H1 (cell line): ENCODE measurements around the gene MYRF. TPM values are rescaled to one million over a fixed set of nuclear protein-coding genes. Genes with fewer than 3 reads are reported as not detected.

Experiments
- CTCF ChIA-PET: fragments of 300-600 bp; sonication (Branson Sonifier 250); formaldehyde crosslinking; loops from one replicate; lab custom pipeline; 2021; ENCODE audit not compliant: partially characterized antibody; lab: Charles Lee
- POLR2A ChIA-PET: fragments of 300-600 bp; sonication (Branson Sonifier 250); formaldehyde crosslinking; loops from one replicate; lab custom pipeline; 2021; ENCODE audit warnings: inconsistent platforms; ENCODE audit not compliant: partially characterized antibody; lab: Charles Lee
- DNase-seq, 2 experiments: peaks; one replicate each; pipeline versions ENCODE4 v3.0.0 to v3.0.0-alpha.2; 2010 to 2022; ENCODE audit warnings: low spot score in 2 of 2, low read depth in 1 of 2, mixed read lengths in 1 of 2
- FAIRE-seq: peaks from 2 replicates; lab custom pipeline; 2011; peaks lifted over from hg19 to GRCh38; lab: Jason Lieb, UNC
- H2AFZ ChIP-seq: 2 replicates; pipeline ENCODE4 v1.8.1; 2012; ENCODE audit warnings: low read length, inconsistent platforms
- H2AK5ac ChIP-seq: 2 replicates; pipeline ENCODE4 v1.6.1; 2013; ENCODE audit warnings: low read depth, low read length
- H2BK120ac ChIP-seq: replicated peaks from 2 replicates; pipeline ENCODE3; 2013; ENCODE audit warnings: low read depth, low read length, inconsistent platforms
- H2BK12ac ChIP-seq: 2 replicates; pipeline ENCODE4 v1.6.1; 2013; ENCODE audit warnings: low read depth, low read length
- H2BK15ac ChIP-seq: 2 replicates; pipeline ENCODE4 v1.6.1; 2013; ENCODE audit warnings: low read length
- H2BK20ac ChIP-seq: 2 replicates; pipeline ENCODE4 v1.6.1; 2013; ENCODE audit warnings: low read length
- H2BK5ac ChIP-seq: 2 replicates; pipeline ENCODE4 v1.6.1; 2013; ENCODE audit warnings: low read depth, low read length
- H3K14ac ChIP-seq: 2 replicates; pipeline ENCODE4 v1.6.1; 2013; ENCODE audit warnings: inconsistent platforms; ENCODE audit not compliant: insufficient read length
- H3K18ac ChIP-seq: 2 replicates; pipeline ENCODE4 v1.6.1; 2013; ENCODE audit warnings: low read length; ENCODE audit errors: extremely low read depth
- H3K23ac ChIP-seq: 2 replicates; pipeline ENCODE4 v1.6.1; 2013; ENCODE audit warnings: inconsistent platforms; ENCODE audit not compliant: insufficient read length
- H3K23me2 ChIP-seq: 2 replicates; pipeline ENCODE4 v1.6.1; 2013; ENCODE audit warnings: low read depth, low read length
- H3K27ac ChIP-seq: 2 replicates; pipeline ENCODE4 v1.6.1; 2011; ENCODE audit warnings: low read depth, low read length, inconsistent platforms
- H3K27me3 ChIP-seq, 4 experiments: replicated peaks in 1 of 4; 1 replicate in 1 of 4; 2 replicates in 3 of 4; pipeline versions ENCODE4 v1.6.1 to v1.8.1; 2011 to 2013; ENCODE audit warnings: low read length in 3 of 4, mild to moderate bottlenecking in 3 of 4, inconsistent platforms in 2 of 4, mixed read lengths in 2 of 4, moderate library complexity in 1 of 4; ENCODE audit not compliant: control insufficient read depth in 3 of 4, insufficient read depth in 3 of 4; ENCODE audit errors: extremely low read depth in 1 of 4
- H3K36me3 ChIP-seq, 4 experiments: 2 replicates each; pipeline versions ENCODE4 v1.6.1 to v1.8.1; 2011 to 2013; ENCODE audit warnings: mild to moderate bottlenecking in 4 of 4, low read length in 3 of 4, moderate library complexity in 2 of 4, control low read depth in 1 of 4, inconsistent platforms in 1 of 4; ENCODE audit not compliant: insufficient read depth in 4 of 4, control insufficient read depth in 2 of 4
- H3K4ac ChIP-seq: replicated peaks from 2 replicates; pipeline ENCODE3; 2013; ENCODE audit warnings: low read length, low read depth, mixed read lengths, inconsistent platforms; ENCODE audit not compliant: insufficient read length
- H3K4me1 ChIP-seq, 4 experiments: replicated peaks in 1 of 4; 1 replicate in 1 of 4; 2 replicates in 3 of 4; pipeline versions ENCODE4 v1.6.1 to v1.8.1; 2011 to 2013; ENCODE audit warnings: low read length in 3 of 4, inconsistent platforms in 2 of 4, mixed read lengths in 1 of 4; ENCODE audit not compliant: insufficient read depth in 4 of 4, control insufficient read depth in 3 of 4
- H3K4me2 ChIP-seq, 2 experiments: 2 replicates each; pipeline versions ENCODE4 v1.6.1 to v1.8.1; 2011 to 2013; ENCODE audit warnings: low read depth in 2 of 2, low read length in 2 of 2, control low read depth in 1 of 2, inconsistent platforms in 1 of 2, mild to moderate bottlenecking in 1 of 2; ENCODE audit not compliant: insufficient read depth in 1 of 2
- H3K4me3 ChIP-seq, 4 experiments: fragments of 200-600, 300-600 bp in 1 of 4; sonication (generic), shearing (Covaris generic), sonication (Bioruptor Twin) in 1 of 4; 2 replicates each; pipeline versions ENCODE4 v1.5.1 to v1.8.1; 2011 to 2016; ENCODE audit warnings: low read length in 4 of 4, low read depth in 3 of 4, control low read depth in 2 of 4, inconsistent platforms in 2 of 4, mild to moderate bottlenecking in 2 of 4, mixed read lengths in 1 of 4, moderate library complexity in 1 of 4; ENCODE audit not compliant: insufficient read depth in 2 of 4; ENCODE audit errors: extremely low read depth in 1 of 4
- H3K56ac ChIP-seq: replicated peaks from 2 replicates; pipeline ENCODE3; 2013; ENCODE audit warnings: low read depth, mild to moderate bottlenecking, mixed read lengths, low read length, inconsistent platforms; ENCODE audit not compliant: insufficient read length
- H3K79me1 ChIP-seq: 2 replicates; pipeline ENCODE4 v1.6.1; 2013; ENCODE audit warnings: low read depth, low read length, control low read depth
- H3K79me2 ChIP-seq, 2 experiments: 2 replicates each; pipeline versions ENCODE4 v1.6.1 to v1.8.1; 2012 to 2013; ENCODE audit warnings: low read length in 2 of 2, mild to moderate bottlenecking in 2 of 2, inconsistent platforms in 1 of 2; ENCODE audit not compliant: insufficient read depth in 2 of 2, control insufficient read depth in 1 of 2
- H3K9ac ChIP-seq, 4 experiments: replicated peaks in 1 of 4; 1 replicate in 1 of 4; 2 replicates in 3 of 4; pipeline versions ENCODE4 v1.6.1 to v1.8.1; 2011 to 2013; ENCODE audit warnings: low read depth in 3 of 4, low read length in 3 of 4, control low read depth in 2 of 4, mild to moderate bottlenecking in 2 of 4, moderate library complexity in 2 of 4, inconsistent platforms in 1 of 4; ENCODE audit errors: extremely low read depth in 1 of 4
- H3K9me3 ChIP-seq, 2 experiments: 2 replicates each; pipeline versions ENCODE4 v1.6.1 to v1.8.1; 2012 to 2013; ENCODE audit warnings: mild to moderate bottlenecking in 2 of 2, moderate library complexity in 2 of 2, control low read depth in 1 of 2, inconsistent platforms in 1 of 2, low read depth in 1 of 2, low read length in 1 of 2, mixed read lengths in 1 of 2; ENCODE audit not compliant: insufficient read depth in 2 of 2
- H4K20me1 ChIP-seq, 2 experiments: replicated peaks in 1 of 2; 2 replicates each; pipeline versions ENCODE3 to v1.8.1; 2011 to 2013; ENCODE audit warnings: inconsistent platforms in 2 of 2, low read length in 2 of 2, mild to moderate bottlenecking in 1 of 2; ENCODE audit not compliant: insufficient read depth in 2 of 2, control insufficient read depth in 1 of 2
- H4K5ac ChIP-seq: 2 replicates; pipeline ENCODE4 v1.6.1; 2013; ENCODE audit warnings: low read length, low read depth, mixed read lengths, inconsistent platforms; ENCODE audit not compliant: insufficient read length
- H4K8ac ChIP-seq: 2 replicates; pipeline ENCODE4 v1.8.0; 2013; ENCODE audit warnings: mild to moderate bottlenecking, moderate library complexity, low read length, inconsistent platforms; ENCODE audit not compliant: insufficient read depth; ENCODE audit errors: extremely low read depth
- H4K91ac ChIP-seq: replicated peaks from 2 replicates; pipeline ENCODE3; 2013; ENCODE audit warnings: low read length, mixed read lengths, inconsistent platforms; ENCODE audit not compliant: insufficient read length
- KDM1A ChIP-seq: fragments of 200-600, 300-600 bp; sonication (generic); IDR thresholded peaks from 2 replicates; pipeline ENCODE4 v1.7.1; 2016; ENCODE audit warnings: mild to moderate bottlenecking, low read length, borderline replicate concordance
- KDM5A ChIP-seq: fragments of 200-600 bp; IDR thresholded peaks from 2 replicates; pipeline ENCODE4 v1.7.1; 2012; ENCODE audit warnings: mild to moderate bottlenecking, low read length, inconsistent platforms, mixed read lengths
- WGBS, 2 experiments: shearing (Covaris generic) in 1 of 2; methylation state at CpG; one replicate each; pipeline versions ENCODE4 v1.1.6 to v1.1.7; 2013 to 2015; ENCODE audit warnings: low lambda C conversion rate in 2 of 2, mixed read lengths in 2 of 2, inconsistent platforms in 1 of 2, low coverage in 1 of 2, missing lambda C conversion rate in 1 of 2; ENCODE audit not compliant: insufficient replicate concordance in 2 of 2, insufficient coverage in 1 of 2, insufficient read length in 1 of 2; ENCODE audit errors: extremely low coverage in 1 of 2, missing lambda C conversion rate in 1 of 2; 5-methylcytosine and 5-hydroxymethylcytosine counted together
- polyA plus RNA-seq, 7 experiments: library from polyadenylated mRNA; depleted of rRNA in 3 of 7; stranded (reverse) in 5 of 7; unstranded in 2 of 7; fragments of >200 nt in 5 of 7; fragments of 200-250 nt in 2 of 7; gene quantifications; 1 replicate in 5 of 7; 2 replicates in 1 of 7; 4 replicates in 1 of 7; pipeline versions ENCODE4 v1.2.1 to v1.2.3, GENCODE V29; 2011 to 2013; ENCODE audit warnings: missing spikeins in 2 of 7, mixed read lengths in 2 of 7
- total RNA-seq: library from RNA; stranded (reverse); fragmentation: NEBNext Ultra II Directional; extraction: Animal tissue kit (Norgen Biotek cat#: 25700); gene quantifications from 2 replicates; pipeline ENCODE4 v1.2.1, GENCODE V29; 2021

The MYRF gene
- total and polyA plus RNA-seq, 2 of the 8 experiments (the other 6 are each of a cell fraction or from before 2014, with no cell fraction given), result 6.0 to 6.1 TPM

DNA sequence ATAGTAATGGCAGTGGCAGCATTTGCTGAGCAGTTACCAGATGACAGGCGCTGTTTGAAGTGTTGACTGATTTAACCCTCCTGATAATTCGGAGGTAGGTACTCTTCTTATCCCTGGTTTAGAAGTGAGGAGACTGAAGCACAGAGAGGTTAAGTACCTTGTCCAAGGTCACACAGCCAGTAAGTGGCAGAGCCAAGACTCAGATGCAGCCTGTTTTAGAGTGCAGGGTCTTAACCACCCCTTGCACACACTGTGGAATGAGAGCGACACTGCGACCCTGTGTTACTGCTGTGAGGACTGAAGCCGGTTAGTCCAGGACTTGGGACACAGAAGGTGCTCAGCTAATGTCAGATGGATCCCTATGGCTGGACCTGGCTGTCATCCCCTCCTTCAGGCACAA is 37.5 kb upstream of the MYRF start:
- no peak overlapping the region for H3K4ac ChIP-seq
- H2BK15ac ChIP-seq, result no peak overlapping the region
- no peaks in the 10 kb centered on the region for H3K9me3 ChIP-seq
- H4K91ac ChIP-seq, result no peak overlapping the region
- H3K36me3 ChIP-seq, result no peaks in the 10 kb centered on the region
- H2AK5ac ChIP-seq, result no peak overlapping the region
- no peak overlapping the region for H3K56ac ChIP-seq
- peaks cover 0 to 40% (median 29%) of the 10 kb centered on the region in 4 experiments; a peak in 6 of 7 replicates for H3K4me1 ChIP-seq
- no peaks in the 10 kb centered on the region for H4K20me1 ChIP-seq
- ChIA-PET POLR2A (no interaction called here), CTCF (interaction anchor here (0.9 to 2.0 kb wide), 5 partner anchors 10 to 133 kb away, joined by 3 to 7 read pairs (median 4); no protein-coding TSS in a partner anchor)
- no peak overlapping the region for H3K27ac ChIP-seq
- H4K8ac ChIP-seq, result no peak overlapping the region
- TF ChIP-seq KDM1A, result 0 out of 2 replicates have a peak, but pooled peaks have one; percentile 35
- no peak for TF ChIP-seq KDM5A
- H3K4me2 ChIP-seq, result no peak overlapping the region
- peaks cover 2% of the 10 kb centered on the region for H3K23me2 ChIP-seq
- H3K14ac ChIP-seq, result no peak overlapping the region
- no peak overlapping the region for H3K4me3 ChIP-seq
- H2BK5ac ChIP-seq, result no peak overlapping the region
- H2BK12ac ChIP-seq, result 0 out of 2 replicates have a peak overlapping the region, but pooled peaks have one; percentile 39
- H2AFZ ChIP-seq, result no peak overlapping the region
- H3K79me2 ChIP-seq, result no peaks in the 10 kb centered on the region; a peak in 1 of 4 replicates
- H3K18ac ChIP-seq, result no peak overlapping the region
- H3K9ac ChIP-seq, result no peak overlapping the region
- DNase-seq (no peak), FAIRE-seq (no peak)
- 89% methylated on average over 5 of the region's 5 CpGs; no CpG with 5 or more reads in 1 of the 2 experiments for WGBS, 2 experiments
- no peak overlapping the region for H2BK120ac ChIP-seq
- H4K5ac ChIP-seq, result no peak overlapping the region
- no peaks in the 10 kb centered on the region for H3K27me3 ChIP-seq
- H3K79me1 ChIP-seq, result no peaks in the 10 kb centered on the region
- H2BK20ac ChIP-seq, result no peak overlapping the region
- H3K23ac ChIP-seq, result no peak overlapping the region
